HEK293 (cell line): ENCODE data around the gene NECTIN1.

ENCODE experiments used
- FEZF1 ChIP-seq: fragments of 450-650 bp; formaldehyde crosslinking; IDR thresholded peaks from 2 replicates; pipeline ENCODE4 v1.5.1; 2016; ENCODE audit warnings: missing biosample characterization, missing genetic modification characterization
- KLF10 ChIP-seq: fragments of 450-650 bp; IDR thresholded peaks from 2 replicates; pipeline ENCODE4 v1.5.1; 2018; ENCODE audit warnings: missing biosample characterization, mild to moderate bottlenecking, missing genetic modification characterization
- KLF7 ChIP-seq: fragments of 450-650 bp; formaldehyde crosslinking; IDR thresholded peaks from 2 replicates; pipeline ENCODE4 v1.5.1; 2016; ENCODE audit warnings: missing biosample characterization, missing genetic modification characterization, borderline replicate concordance
- MYNN ChIP-seq: fragments of 450-650 bp; formaldehyde crosslinking; IDR thresholded peaks from 2 replicates; pipeline ENCODE4 v1.5.1; 2016; ENCODE audit warnings: missing biosample characterization, missing genetic modification characterization, borderline replicate concordance
- SALL2 ChIP-seq: fragments of 450-650 bp; formaldehyde crosslinking; IDR thresholded peaks from 2 replicates; pipeline ENCODE4 v1.5.0; 2017; ENCODE audit warnings: missing biosample characterization, mild to moderate bottlenecking, missing genetic modification characterization, borderline replicate concordance
- SCRT1 ChIP-seq: fragments of 450-650 bp; formaldehyde crosslinking; IDR thresholded peaks from 2 replicates; pipeline ENCODE4 v1.5.1; 2016; ENCODE audit warnings: missing biosample characterization, missing genetic modification characterization, borderline replicate concordance
- SP2 ChIP-seq: fragments of 450-650 bp; formaldehyde crosslinking; IDR thresholded peaks from 2 replicates; pipeline ENCODE4 v1.5.1; 2016; ENCODE audit warnings: missing biosample characterization, missing genetic modification characterization
- ZBTB7A ChIP-seq: fragments of 450-650 bp; formaldehyde crosslinking; IDR thresholded peaks from 2 replicates; pipeline ENCODE4 v1.5.1; 2016; ENCODE audit warnings: low read depth, missing biosample characterization, missing genetic modification characterization
- ZNF132 ChIP-seq: fragments of 450-650 bp; formaldehyde crosslinking; IDR thresholded peaks from 2 replicates; pipeline ENCODE4 v1.5.1; 2017; ENCODE audit warnings: missing biosample characterization, missing genetic modification characterization, borderline replicate concordance
- ZNF133 ChIP-seq: fragments of 450-650 bp; formaldehyde crosslinking; IDR thresholded peaks from 2 replicates; pipeline ENCODE4 v1.5.1; 2016; ENCODE audit warnings: missing biosample characterization, missing genetic modification characterization
- ZNF146 ChIP-seq: fragments of 450-650 bp; formaldehyde crosslinking; IDR thresholded peaks from 2 replicates; pipeline ENCODE4 v1.5.1; 2016; ENCODE audit warnings: missing biosample characterization, missing genetic modification characterization
- ZNF175 ChIP-seq: fragments of 450-650 bp; formaldehyde crosslinking; IDR thresholded peaks from 2 replicates; pipeline ENCODE4 v1.5.1; 2016; ENCODE audit warnings: missing biosample characterization, missing genetic modification characterization
- ZNF24 ChIP-seq: fragments of 450-650 bp; formaldehyde crosslinking; IDR thresholded peaks from 2 replicates; pipeline ENCODE4 v1.5.1; 2016; ENCODE audit warnings: missing biosample characterization, missing genetic modification characterization
- ZNF292 ChIP-seq: fragments of 450-650 bp; formaldehyde crosslinking; IDR thresholded peaks from 2 replicates; pipeline ENCODE4 v1.5.1; 2016; ENCODE audit warnings: low read depth, missing biosample characterization, missing genetic modification characterization, borderline replicate concordance
- ZNF335 ChIP-seq: fragments of 450-650 bp; formaldehyde crosslinking; conservative IDR thresholded peaks from 2 replicates; pipeline ENCODE4 v1.5.1; 2016; ENCODE audit warnings: missing biosample characterization, missing genetic modification characterization
- ZNF366 ChIP-seq: fragments of 450-650 bp; formaldehyde crosslinking; conservative IDR thresholded peaks from 2 replicates; pipeline ENCODE4 v1.5.1; 2016; ENCODE audit warnings: missing biosample characterization, missing genetic modification characterization
- ZNF404 ChIP-seq: fragments of 450-650 bp; formaldehyde crosslinking; IDR thresholded peaks from 2 replicates; pipeline ENCODE4 v1.5.1; 2017; ENCODE audit warnings: missing biosample characterization, missing genetic modification characterization
- ZNF426 ChIP-seq: fragments of 450-650 bp; formaldehyde crosslinking; IDR thresholded peaks from 2 replicates; pipeline ENCODE4 v1.5.1; 2017; ENCODE audit warnings: missing biosample characterization, missing genetic modification characterization, mild to moderate bottlenecking, inconsistent platforms, moderate library complexity
- ZNF529 ChIP-seq: fragments of 450-650 bp; formaldehyde crosslinking; IDR thresholded peaks from 2 replicates; pipeline ENCODE4 v1.5.1; 2017; ENCODE audit warnings: missing genetic modification characterization, missing biosample characterization; ENCODE audit not compliant: insufficient replicate concordance
- ZNF571 ChIP-seq: fragments of 450-650 bp; formaldehyde crosslinking; IDR thresholded peaks from 2 replicates; pipeline ENCODE4 v1.5.0; 2017; ENCODE audit warnings: missing biosample characterization, missing genetic modification characterization
- ZNF624 ChIP-seq: fragments of 450-650 bp; formaldehyde crosslinking; IDR thresholded peaks from 2 replicates; pipeline ENCODE4 v1.5.1; 2017; ENCODE audit warnings: missing biosample characterization, missing genetic modification characterization
- ZNF654 ChIP-seq: fragments of 450-650 bp; formaldehyde crosslinking; IDR thresholded peaks from 2 replicates; pipeline ENCODE4 v1.5.1; 2016; ENCODE audit warnings: low read depth, missing biosample characterization, missing genetic modification characterization
- ZNF707 ChIP-seq: fragments of 450-650 bp; formaldehyde crosslinking; IDR thresholded peaks from 2 replicates; pipeline ENCODE4 v1.5.1; 2016; ENCODE audit warnings: missing biosample characterization, missing genetic modification characterization
- ZNF76 ChIP-seq: fragments of 450-650 bp; formaldehyde crosslinking; IDR thresholded peaks from 2 replicates; pipeline ENCODE4; 2016; ENCODE audit warnings: low read depth, missing biosample characterization, missing genetic modification characterization, borderline replicate concordance
- ZNF777 ChIP-seq: fragments of 450-650 bp; formaldehyde crosslinking; IDR thresholded peaks from 2 replicates; pipeline ENCODE4 v1.5.1; 2017; ENCODE audit warnings: missing biosample characterization, missing genetic modification characterization, borderline replicate concordance
- ZNF785 ChIP-seq: fragments of 450-650 bp; formaldehyde crosslinking; IDR thresholded peaks from 2 replicates; pipeline ENCODE4 v1.5.1; 2016; ENCODE audit warnings: missing biosample characterization, missing genetic modification characterization
- ZNF830 ChIP-seq: fragments of 450-650 bp; IDR thresholded peaks from 2 replicates; pipeline ENCODE4 v1.5.0; 2018; ENCODE audit warnings: missing biosample characterization, missing genetic modification characterization, low read depth, mild to moderate bottlenecking, moderate library complexity
- ZNF843 ChIP-seq: fragments of 450-650 bp; formaldehyde crosslinking; IDR thresholded peaks from 2 replicates; pipeline ENCODE4 v1.5.1; 2016; ENCODE audit warnings: missing biosample characterization, missing genetic modification characterization
- TF ChIP-seq, protein P1 (sequence below): fragments of 450-650 bp; formaldehyde crosslinking; IDR thresholded peaks from 2 replicates; pipeline ENCODE4 v1.5.1; 2017; ENCODE audit warnings: missing biosample characterization, missing genetic modification characterization
- TF ChIP-seq, protein P2 (sequence below): fragments of 450-650 bp; formaldehyde crosslinking; IDR thresholded peaks from 2 replicates; pipeline ENCODE4 v1.5.1; 2017; ENCODE audit warnings: missing biosample characterization, missing genetic modification characterization
- TF ChIP-seq, protein P3 (sequence below): fragments of 450-650 bp; formaldehyde crosslinking; IDR thresholded peaks from 2 replicates; pipeline ENCODE4 v1.5.0; 2017; ENCODE audit warnings: missing biosample characterization, missing genetic modification characterization, borderline replicate concordance
- TF ChIP-seq, protein P4 (sequence below): fragments of 450-650 bp; IDR thresholded peaks from 2 replicates; pipeline ENCODE4 v1.5.1; 2018; ENCODE audit warnings: missing biosample characterization, missing genetic modification characterization

The NECTIN1 gene

DNA sequence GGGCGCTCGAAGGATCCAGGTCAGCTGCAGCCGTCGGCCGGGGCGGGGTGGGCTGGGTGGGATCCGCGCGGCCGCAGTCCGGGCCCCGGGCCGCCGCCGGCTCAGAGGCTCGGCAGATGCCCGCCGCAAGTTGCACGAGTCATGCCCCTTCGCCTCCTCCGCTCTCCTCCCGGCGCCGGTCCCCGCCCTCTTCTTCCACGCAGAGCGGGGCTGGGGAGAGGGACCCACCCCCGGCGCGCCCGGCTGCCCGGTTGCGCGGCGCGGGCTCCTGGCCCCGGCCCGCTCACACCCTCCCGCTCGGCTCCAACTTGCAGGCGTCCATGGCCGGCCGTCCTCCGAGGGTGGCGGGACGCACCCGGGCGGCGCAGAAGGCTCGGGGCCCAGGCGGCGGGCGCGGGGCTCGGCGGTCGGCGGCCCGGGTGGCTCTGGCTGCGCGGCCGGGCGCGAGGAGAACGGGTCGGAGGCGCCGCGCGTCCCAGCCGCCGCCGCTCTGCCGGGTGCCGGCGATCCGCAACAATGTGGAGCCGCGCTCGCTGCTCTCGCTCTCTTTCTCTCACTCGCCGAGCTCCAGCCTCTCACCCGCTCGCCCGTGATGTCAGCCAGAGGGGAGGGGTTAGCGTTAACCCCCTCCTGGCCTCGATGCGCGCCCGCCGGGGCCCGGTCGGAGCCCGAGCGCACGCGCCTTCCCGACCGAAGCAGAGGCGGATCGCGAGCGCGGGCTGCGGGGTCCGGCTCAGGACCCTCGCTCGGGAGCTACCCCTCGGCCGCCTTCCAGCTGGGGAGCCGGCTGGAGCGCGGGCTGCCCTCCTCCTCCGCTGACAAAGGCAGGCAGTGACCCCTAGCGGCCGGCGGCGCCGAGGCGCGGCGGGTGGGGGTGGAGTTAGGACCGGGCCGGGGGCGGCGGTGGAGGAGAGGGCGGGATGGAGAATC, at the start of gene NECTIN1 (continued):
- TF ChIP-seq FEZF1 (tag by site-specific recombination), result no peak
- TF ChIP-seq ZNF292 (tag by site-specific recombination), result no peak
- no peak for TF ChIP-seq SALL2
- no peak for TF ChIP-seq KLF10 (tag by site-specific recombination)
- TF ChIP-seq ZNF133 (tag by site-specific recombination), result no peak
- TF ChIP-seq, protein P1, sequence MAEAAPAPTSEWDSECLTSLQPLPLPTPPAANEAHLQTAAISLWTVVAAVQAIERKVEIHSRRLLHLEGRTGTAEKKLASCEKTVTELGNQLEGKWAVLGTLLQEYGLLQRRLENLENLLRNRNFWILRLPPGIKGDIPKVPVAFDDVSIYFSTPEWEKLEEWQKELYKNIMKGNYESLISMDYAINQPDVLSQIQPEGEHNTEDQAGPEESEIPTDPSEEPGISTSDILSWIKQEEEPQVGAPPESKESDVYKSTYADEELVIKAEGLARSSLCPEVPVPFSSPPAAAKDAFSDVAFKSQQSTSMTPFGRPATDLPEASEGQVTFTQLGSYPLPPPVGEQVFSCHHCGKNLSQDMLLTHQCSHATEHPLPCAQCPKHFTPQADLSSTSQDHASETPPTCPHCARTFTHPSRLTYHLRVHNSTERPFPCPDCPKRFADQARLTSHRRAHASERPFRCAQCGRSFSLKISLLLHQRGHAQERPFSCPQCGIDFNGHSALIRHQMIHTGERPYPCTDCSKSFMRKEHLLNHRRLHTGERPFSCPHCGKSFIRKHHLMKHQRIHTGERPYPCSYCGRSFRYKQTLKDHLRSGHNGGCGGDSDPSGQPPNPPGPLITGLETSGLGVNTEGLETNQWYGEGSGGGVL (tag by site-specific recombination), result peak; percentile 46; the same call in 1 of the 2 replicates
- no peak for TF ChIP-seq ZNF175
- 0 out of 2 replicates have a peak, but pooled peaks have one; percentile 31 for TF ChIP-seq ZBTB7A (tag by site-specific recombination)
- no peak for TF ChIP-seq ZNF366 (tag by site-specific recombination)
- TF ChIP-seq ZNF404, result no peak
- no peak for TF ChIP-seq ZNF707 (tag by site-specific recombination)
- TF ChIP-seq ZNF76 (tag by site-specific recombination), result no peak
- no peak for TF ChIP-seq ZNF146 (tag by site-specific recombination)
- TF ChIP-seq KLF7 (tag by site-specific recombination), result no peak
- no peak for TF ChIP-seq ZNF777 (tag by site-specific recombination)
- no peak for TF ChIP-seq ZNF830 (tag by site-specific recombination)
- no peak; the same call in 1 of the 2 replicates for TF ChIP-seq ZNF335
- peak; percentile 25; the same call in 1 of the 2 replicates for TF ChIP-seq ZNF654 (tag by site-specific recombination)
- TF ChIP-seq, protein P2, sequence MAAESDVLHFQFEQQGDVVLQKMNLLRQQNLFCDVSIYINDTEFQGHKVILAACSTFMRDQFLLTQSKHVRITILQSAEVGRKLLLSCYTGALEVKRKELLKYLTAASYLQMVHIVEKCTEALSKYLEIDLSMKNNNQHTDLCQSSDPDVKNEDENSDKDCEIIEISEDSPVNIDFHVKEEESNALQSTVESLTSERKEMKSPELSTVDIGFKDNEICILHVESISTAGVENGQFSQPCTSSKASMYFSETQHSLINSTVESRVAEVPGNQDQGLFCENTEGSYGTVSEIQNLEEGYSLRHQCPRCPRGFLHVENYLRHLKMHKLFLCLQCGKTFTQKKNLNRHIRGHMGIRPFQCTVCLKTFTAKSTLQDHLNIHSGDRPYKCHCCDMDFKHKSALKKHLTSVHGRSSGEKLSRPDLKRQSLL, result peak; percentile 85
- TF ChIP-seq SCRT1 (tag by site-specific recombination), result no peak
- no peak for TF ChIP-seq SP2 (tag by site-specific recombination)
- no peak for TF ChIP-seq ZNF843 (tag by site-specific recombination)
- no peak for TF ChIP-seq ZNF24 (tag by site-specific recombination)
- TF ChIP-seq ZNF785 (tag by site-specific recombination), result no peak
- no peak for TF ChIP-seq ZNF571
- no peak for TF ChIP-seq ZNF132 (tag by site-specific recombination)
- TF ChIP-seq ZNF426 (tag by site-specific recombination), result no peak
- no peak for TF ChIP-seq MYNN (tag by site-specific recombination)
- TF ChIP-seq, protein P3, sequence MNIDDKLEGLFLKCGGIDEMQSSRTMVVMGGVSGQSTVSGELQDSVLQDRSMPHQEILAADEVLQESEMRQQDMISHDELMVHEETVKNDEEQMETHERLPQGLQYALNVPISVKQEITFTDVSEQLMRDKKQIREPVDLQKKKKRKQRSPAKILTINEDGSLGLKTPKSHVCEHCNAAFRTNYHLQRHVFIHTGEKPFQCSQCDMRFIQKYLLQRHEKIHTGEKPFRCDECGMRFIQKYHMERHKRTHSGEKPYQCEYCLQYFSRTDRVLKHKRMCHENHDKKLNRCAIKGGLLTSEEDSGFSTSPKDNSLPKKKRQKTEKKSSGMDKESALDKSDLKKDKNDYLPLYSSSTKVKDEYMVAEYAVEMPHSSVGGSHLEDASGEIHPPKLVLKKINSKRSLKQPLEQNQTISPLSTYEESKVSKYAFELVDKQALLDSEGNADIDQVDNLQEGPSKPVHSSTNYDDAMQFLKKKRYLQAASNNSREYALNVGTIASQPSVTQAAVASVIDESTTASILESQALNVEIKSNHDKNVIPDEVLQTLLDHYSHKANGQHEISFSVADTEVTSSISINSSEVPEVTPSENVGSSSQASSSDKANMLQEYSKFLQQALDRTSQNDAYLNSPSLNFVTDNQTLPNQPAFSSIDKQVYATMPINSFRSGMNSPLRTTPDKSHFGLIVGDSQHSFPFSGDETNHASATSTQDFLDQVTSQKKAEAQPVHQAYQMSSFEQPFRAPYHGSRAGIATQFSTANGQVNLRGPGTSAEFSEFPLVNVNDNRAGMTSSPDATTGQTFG (tag by site-specific recombination), result no peak
- TF ChIP-seq ZNF624 (tag by site-specific recombination), result no peak
- no peak for TF ChIP-seq ZNF529 (tag by site-specific recombination)
- TF ChIP-seq, protein P4, sequence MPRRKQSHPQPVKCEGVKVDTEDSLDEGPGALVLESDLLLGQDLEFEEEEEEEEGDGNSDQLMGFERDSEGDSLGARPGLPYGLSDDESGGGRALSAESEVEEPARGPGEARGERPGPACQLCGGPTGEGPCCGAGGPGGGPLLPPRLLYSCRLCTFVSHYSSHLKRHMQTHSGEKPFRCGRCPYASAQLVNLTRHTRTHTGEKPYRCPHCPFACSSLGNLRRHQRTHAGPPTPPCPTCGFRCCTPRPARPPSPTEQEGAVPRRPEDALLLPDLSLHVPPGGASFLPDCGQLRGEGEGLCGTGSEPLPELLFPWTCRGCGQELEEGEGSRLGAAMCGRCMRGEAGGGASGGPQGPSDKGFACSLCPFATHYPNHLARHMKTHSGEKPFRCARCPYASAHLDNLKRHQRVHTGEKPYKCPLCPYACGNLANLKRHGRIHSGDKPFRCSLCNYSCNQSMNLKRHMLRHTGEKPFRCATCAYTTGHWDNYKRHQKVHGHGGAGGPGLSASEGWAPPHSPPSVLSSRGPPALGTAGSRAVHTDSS (tag by site-specific recombination), result no peak
